Gastrocnemius medialis (tissue), 4 donors: ENCODE data around the gene LMNTD2. TPM values are rescaled to one million over a fixed set of nuclear protein-coding genes. Genes with fewer than 3 reads are reported as not detected.

ENCODE experiments used
- ATAC-seq, 2 donors: fragments of 150-250 bp; one replicate each; pipeline ENCODE4 v1.9.1; 2016
- DNase-seq, 2 donors: peaks; one replicate each; pipeline ENCODE4 v3.0.0-alpha.2; 2019
- H3K27ac ChIP-seq, 4 donors: fragments of 200-600 bp; sonication (generic); 1 replicate in 1 of 4; 2 replicates in 3 of 4; pipeline ENCODE4 v1.5.1; 2016 to 2018; ENCODE audit warnings: mild to moderate bottlenecking in 2 of 4, moderate library complexity in 1 of 4
- H3K27me3 ChIP-seq, 3 donors: fragments of 200-600 bp; sonication (generic) in 2 of 3; 1 replicate in 1 of 3; 2 replicates in 2 of 3; pipeline versions ENCODE4 v1.5.1 to v1.6.0; 2016 to 2019; ENCODE audit warnings: mild to moderate bottlenecking in 1 of 3, moderate library complexity in 1 of 3
- H3K36me3 ChIP-seq, 2 donors: fragments of 200-600 bp; sonication (generic) in 1 of 2; one replicate each; pipeline ENCODE4 v1.5.1; 2017 to 2018
- H3K4me1 ChIP-seq, 2 donors: fragments of 200-600 bp; sonication (generic) in 1 of 2; one replicate each; pipeline ENCODE4 v1.5.1; 2016 to 2017; ENCODE audit warnings: mild to moderate bottlenecking in 2 of 2
- H3K4me3 ChIP-seq, 4 donors: fragments of 200-600 bp; sonication (generic) in 3 of 4; 1 replicate in 1 of 4; 2 replicates in 3 of 4; pipeline ENCODE4 v1.5.1; 2016 to 2019; ENCODE audit warnings: mild to moderate bottlenecking in 2 of 4
- H3K9me3 ChIP-seq, 3 donors: fragments of 200-600 bp; sonication (generic) in 2 of 3; 1 replicate in 1 of 3; 2 replicates in 2 of 3; pipeline ENCODE4 v1.5.1; 2016 to 2019
- POLR2A ChIP-seq, 2 donors: fragments of 450-650 bp; IDR thresholded peaks; one replicate each; pipeline ENCODE4 v1.6.1; 2017; ENCODE audit warnings: antibody characterized with exemption in 2 of 2, mild to moderate bottlenecking in 2 of 2, moderate library complexity in 2 of 2
- in situ Hi-C, 4 donors: fragments of 200-750 bp; cut with MboI; loops; one replicate each; pipeline versions ENCODE4 v1.15.0 to v1.8.0; 2017; ENCODE audit warnings: low sequenced_read_pairs in 4 of 4
- intact Hi-C: fragments of 100-400 bp; cut with DNase I; formaldehyde crosslinking; loops from one replicate; pipeline ENCODE4 v1.15.1; 2023; ENCODE audit warnings: low total_unique reads
- total RNA-seq, 4 donors: library from RNA; depleted of rRNA; stranded (reverse); fragments of >200 nt; gene quantifications; one replicate each; pipeline versions ENCODE4 v1.1.0 to v1.2.3, GENCODE V29; 2016
- TF ChIP-seq, protein P1 (sequence below), 5 experiments: fragments of 450-650 bp in 3 of 5; fragments of 200-600 bp in 2 of 5; sonication (generic) in 2 of 5; IDR thresholded peaks in 4 of 5; conservative IDR thresholded peaks in 1 of 5; 1 replicate in 4 of 5; 2 replicates in 1 of 5; pipeline ENCODE4 v1.5.1; 2016 to 2019; ENCODE audit warnings: antibody characterized with exemption in 5 of 5, mild to moderate bottlenecking in 3 of 5, moderate library complexity in 3 of 5

Gene LMNTD2
- total RNA-seq, 4 donors from 2014 or later: 0.13 to 1.5 TPM; not detected in 2

DNA sequence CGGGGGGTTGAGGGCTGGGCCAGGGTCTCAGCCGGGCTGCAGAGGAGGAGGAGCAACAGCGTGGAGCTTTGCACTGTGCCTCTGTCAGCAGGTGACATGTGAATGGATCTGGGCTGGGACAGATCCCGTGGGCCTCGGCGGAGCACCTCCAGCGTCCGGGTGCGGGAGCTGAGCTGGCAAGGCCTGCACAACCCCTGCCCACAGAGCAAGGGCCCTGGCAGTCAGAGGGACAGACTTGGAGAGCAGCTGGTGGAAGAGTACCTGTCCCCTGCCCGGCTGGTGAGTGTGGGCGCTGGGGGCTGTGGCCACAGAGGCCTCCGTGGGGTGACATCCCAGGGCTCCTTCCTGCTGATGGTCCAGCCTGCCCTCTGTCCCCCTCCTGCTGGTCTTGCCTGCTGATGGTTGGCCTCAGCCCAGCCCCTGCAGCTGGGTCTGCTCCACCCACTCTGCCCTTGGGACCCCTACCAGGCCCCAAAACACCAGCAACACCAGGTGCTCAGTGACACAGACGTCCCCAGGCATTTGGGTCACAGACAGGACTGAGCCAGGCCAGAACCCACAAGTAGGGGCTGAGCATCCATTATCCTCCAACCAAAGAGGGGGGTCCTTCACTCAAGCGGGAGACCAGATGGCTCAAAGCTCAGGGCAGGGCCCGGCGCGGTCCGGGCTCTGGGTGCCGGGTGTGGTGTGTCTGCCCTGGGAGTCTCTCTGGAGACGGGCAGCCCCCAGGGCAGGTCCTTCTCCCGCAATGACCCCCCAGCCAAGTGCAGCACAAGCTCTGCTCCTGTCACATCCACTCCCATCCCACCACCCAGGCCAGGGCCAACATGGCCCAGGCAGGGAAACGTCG is 19.7 kb downstream of the LMNTD2 start:
- H3K27me3 ChIP-seq: peaks cover 21 to 25% (median 25%) of the 10 kb centered on the region in 3 donors
- DNase-seq (no peak), ATAC-seq (no peak)
- H3K4me3 ChIP-seq: no peak overlapping the region
- in situ Hi-C loops (no loop called here), intact Hi-C loops (no loop called here)
- H3K9me3 ChIP-seq: no peaks in the 10 kb centered on the region
- TF ChIP-seq POLR2A (IDR thresholded peaks at IDR 0.05): no peak
- TF ChIP-seq, protein P1, sequence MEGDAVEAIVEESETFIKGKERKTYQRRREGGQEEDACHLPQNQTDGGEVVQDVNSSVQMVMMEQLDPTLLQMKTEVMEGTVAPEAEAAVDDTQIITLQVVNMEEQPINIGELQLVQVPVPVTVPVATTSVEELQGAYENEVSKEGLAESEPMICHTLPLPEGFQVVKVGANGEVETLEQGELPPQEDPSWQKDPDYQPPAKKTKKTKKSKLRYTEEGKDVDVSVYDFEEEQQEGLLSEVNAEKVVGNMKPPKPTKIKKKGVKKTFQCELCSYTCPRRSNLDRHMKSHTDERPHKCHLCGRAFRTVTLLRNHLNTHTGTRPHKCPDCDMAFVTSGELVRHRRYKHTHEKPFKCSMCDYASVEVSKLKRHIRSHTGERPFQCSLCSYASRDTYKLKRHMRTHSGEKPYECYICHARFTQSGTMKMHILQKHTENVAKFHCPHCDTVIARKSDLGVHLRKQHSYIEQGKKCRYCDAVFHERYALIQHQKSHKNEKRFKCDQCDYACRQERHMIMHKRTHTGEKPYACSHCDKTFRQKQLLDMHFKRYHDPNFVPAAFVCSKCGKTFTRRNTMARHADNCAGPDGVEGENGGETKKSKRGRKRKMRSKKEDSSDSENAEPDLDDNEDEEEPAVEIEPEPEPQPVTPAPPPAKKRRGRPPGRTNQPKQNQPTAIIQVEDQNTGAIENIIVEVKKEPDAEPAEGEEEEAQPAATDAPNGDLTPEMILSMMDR (IDR thresholded peaks at IDR 0.05 in 4 of 5, conservative IDR thresholded peaks at IDR 0.05 in 1 of 5): no peak
- no peaks in the 10 kb centered on the region for H3K36me3 ChIP-seq
- H3K27ac ChIP-seq: no peak overlapping the region
- peaks cover 7 to 15% of the 10 kb centered on the region in 2 donors for H3K4me1 ChIP-seq

DNA sequence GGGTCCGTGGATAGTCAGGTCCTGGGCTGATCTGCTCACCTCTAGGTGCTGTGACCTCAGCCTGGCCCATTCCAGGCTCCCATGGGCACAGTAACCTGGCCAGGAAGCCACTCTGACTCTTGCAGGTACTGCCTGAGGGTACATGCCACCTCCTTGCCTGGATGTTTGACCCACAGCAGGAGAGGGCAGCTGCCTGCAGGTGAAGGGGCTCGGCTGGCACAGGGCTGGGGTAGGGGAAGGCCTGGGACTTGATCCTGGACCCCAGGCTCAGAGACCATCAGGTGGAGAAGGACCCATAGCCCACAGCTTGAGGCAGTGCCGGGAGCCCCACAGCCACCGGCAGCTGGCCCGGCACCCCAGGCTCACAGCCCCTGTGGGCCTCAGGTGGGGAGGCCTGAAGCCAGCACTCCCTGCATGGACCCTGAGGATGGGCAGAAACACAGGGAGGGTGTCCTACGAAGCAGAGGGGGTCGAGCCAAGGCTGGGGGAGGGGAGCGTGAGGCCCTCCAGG is 20.5 kb downstream of the LMNTD2 start:
- DNase-seq: no peak
- intact Hi-C loops: no loop called here
- Histone ChIP-seq H3K27me3 (peaks cover 21 to 25% (median 25%) of the 10 kb centered on the region in 3 donors), H3K9me3 (no peaks in the 10 kb centered on the region), H3K4me1 (peaks cover 7 to 15% of the 10 kb centered on the region in 2 donors), H3K4me3 (no peak overlapping the region), H3K27ac (no peak overlapping the region), H3K36me3 (no peaks in the 10 kb centered on the region)
- in situ Hi-C loops: no loop called here
- TF ChIP-seq POLR2A (IDR thresholded peaks at IDR 0.05): no peak
- TF ChIP-seq, protein P1 (IDR thresholded peaks at IDR 0.05 in 4 of 5, conservative IDR thresholded peaks at IDR 0.05 in 1 of 5): no peak
- ATAC-seq: no peak

DNA sequence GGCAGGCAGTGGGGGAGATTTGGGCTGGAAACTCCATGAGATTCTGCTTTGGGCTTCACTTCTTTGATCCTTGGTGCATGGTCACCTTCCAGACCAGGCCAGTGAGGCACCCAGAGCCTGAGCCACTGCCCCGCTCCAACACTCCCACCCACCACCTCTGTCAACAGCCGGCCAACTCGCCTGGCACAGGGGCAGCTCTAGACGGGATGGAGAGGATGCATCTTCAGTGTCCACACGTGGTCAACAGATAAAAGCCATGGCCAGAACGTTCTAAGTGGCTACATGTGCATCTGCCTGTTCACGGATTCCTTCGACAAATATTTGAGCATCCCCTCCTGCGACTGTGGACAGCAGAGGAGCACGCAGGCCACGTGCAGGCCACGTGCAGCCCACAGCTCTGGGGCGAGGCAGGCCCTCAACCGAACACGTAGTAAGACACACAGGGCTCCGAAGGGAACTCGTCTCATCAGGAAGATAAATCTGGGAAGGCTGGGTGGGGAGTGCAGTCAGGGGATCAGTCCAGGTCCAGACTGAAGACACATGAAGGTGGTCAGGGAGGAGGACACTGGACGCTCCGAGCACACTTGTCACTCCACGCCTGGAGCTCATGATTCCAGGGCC is 22.0 kb downstream of the LMNTD2 start:
- DNase-seq (no peak), ATAC-seq (no peak)
- H3K27me3 ChIP-seq: peaks cover 21 to 25% (median 25%) of the 10 kb centered on the region in 3 donors
- H3K27ac ChIP-seq: no peak overlapping the region
- in situ Hi-C loops (no loop called here), intact Hi-C loops (no loop called here)
- H3K4me3 ChIP-seq: no peak overlapping the region
- no peak for TF ChIP-seq POLR2A (IDR thresholded peaks at IDR 0.05)
- TF ChIP-seq, protein P1 (IDR thresholded peaks at IDR 0.05 in 4 of 5, conservative IDR thresholded peaks at IDR 0.05 in 1 of 5): no peak
- H3K36me3 ChIP-seq: peaks cover 0 to 4% of the 10 kb centered on the region in 2 donors
- H3K9me3 ChIP-seq: no peaks in the 10 kb centered on the region
- peaks cover 17 to 28% of the 10 kb centered on the region in 2 donors for H3K4me1 ChIP-seq

DNA sequence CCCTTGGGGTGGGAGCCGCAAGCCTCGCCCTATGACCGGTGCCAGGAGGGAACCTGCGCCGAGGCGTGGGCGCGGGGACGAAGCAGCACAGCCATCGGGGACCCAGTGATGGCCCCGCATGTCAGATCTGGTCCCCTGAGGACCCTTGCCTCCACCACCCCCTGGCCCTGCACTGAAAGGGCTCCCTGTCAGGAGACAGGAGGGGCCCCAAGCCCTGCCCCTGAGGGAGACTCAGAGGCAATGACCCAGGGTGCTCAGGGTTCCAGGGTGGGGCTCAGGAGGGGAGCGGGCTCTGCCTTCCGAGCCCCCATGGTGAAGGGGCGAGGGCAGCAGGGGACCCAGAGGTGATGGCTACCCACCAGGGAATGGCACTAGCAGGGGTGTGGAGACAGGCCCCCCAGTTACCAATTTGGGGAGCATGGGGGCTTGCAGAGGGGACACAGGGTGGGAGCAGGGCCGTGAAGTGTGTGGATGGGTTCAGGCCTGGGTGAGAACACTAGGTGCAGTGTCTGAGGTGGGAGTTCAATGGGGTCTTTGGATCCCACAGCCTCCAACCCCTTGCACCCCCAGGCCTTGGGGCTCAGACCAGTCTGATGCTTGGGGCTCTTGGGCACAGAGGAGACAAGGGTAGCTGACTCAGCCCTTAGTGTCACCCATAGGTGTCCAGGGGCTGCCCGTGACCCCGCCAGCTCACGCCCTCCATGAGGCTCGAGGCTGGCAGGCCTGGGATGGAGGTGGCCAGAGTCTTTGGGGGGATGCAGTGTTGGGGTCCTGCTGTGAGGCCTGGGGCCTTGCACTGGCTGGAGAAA is 22.7 kb downstream of the LMNTD2 start:
- Histone ChIP-seq H3K27ac (no peak overlapping the region), H3K36me3 (peaks cover 0 to 10% of the 10 kb centered on the region in 2 donors), H3K4me1 (peaks cover 18 to 29% of the 10 kb centered on the region in 2 donors), H3K9me3 (no peaks in the 10 kb centered on the region), H3K4me3 (peak overlapping the region; percentile 62 to 82 (median 76)), H3K27me3 (peaks cover 21 to 25% (median 25%) of the 10 kb centered on the region in 3 donors)
- DNase-seq (no peak), ATAC-seq (no peak)
- intact Hi-C loops (no loop called here), in situ Hi-C loops (no loop called here)
- TF ChIP-seq, protein P1 (IDR thresholded peaks at IDR 0.05 in 4 of 5, conservative IDR thresholded peaks at IDR 0.05 in 1 of 5): no peak
- TF ChIP-seq POLR2A (IDR thresholded peaks at IDR 0.05): no peak
